BLaER1 treated with 17β-estradiol and CSF1 and Interleukin-3, amounts not matched to agents 10 nM and 100 nM (cell line): ENCODE measurements around the gene TSPO2.

Experiments used
- H3K27ac ChIP-seq, 11 experiments: shearing (Covaris generic); formaldehyde crosslinking; 2 replicates each; pipeline ENCODE4 v1.8.1; 2022
- H3K27me3 ChIP-seq, 11 experiments: shearing (Covaris generic); formaldehyde crosslinking; 2 replicates each; pipeline ENCODE4 v1.8.1; 2022
- H3K36me3 ChIP-seq, 11 experiments: shearing (Covaris generic); formaldehyde crosslinking; 2 replicates each; pipeline ENCODE4 v1.8.1; 2022
- H3K4me1 ChIP-seq, 10 experiments: shearing (Covaris generic); formaldehyde crosslinking; 2 replicates each; pipeline ENCODE4 v1.8.1; 2022
- H3K4me2 ChIP-seq, 11 experiments: shearing (Covaris generic); formaldehyde crosslinking; 2 replicates each; pipeline ENCODE4 v1.8.1; 2022
- H3K4me3 ChIP-seq, 10 experiments: shearing (Covaris generic); formaldehyde crosslinking; 2 replicates each; pipeline ENCODE4 v1.8.1; 2022
- H3K9ac ChIP-seq, 11 experiments: shearing (Covaris generic); formaldehyde crosslinking; 2 replicates each; pipeline ENCODE4 v1.8.1; 2022
- H3K9me3 ChIP-seq, 11 experiments: shearing (Covaris generic); formaldehyde crosslinking; replicated peaks in 1 of 11; 2 replicates each; pipeline ENCODE4 v1.8.1; 2022
- H4K20me1 ChIP-seq, 11 experiments: shearing (Covaris generic); formaldehyde crosslinking; 2 replicates each; pipeline ENCODE4 v1.8.1; 2022
- Cebpa-rat ChIP-seq, 11 experiments: shearing (Covaris generic); IDR thresholded peaks; 2 replicates each; pipeline ENCODE4 v1.8.1; 2022

TSPO2 gene

GRCh38 chr6:41056768-41057490, 14.7 kb downstream of the TSPO2 start:
- no peaks in the 10 kb centered on the region for H3K9me3 ChIP-seq
- 0 out of 22 replicates have a peak overlapping the region, but pooled peaks of 1 of the 11 experiments have one; percentile 3 for H3K27ac ChIP-seq
- H4K20me1 ChIP-seq = no peaks in the 10 kb centered on the region
- peaks cover 19 to 49% (median 44%) of the 10 kb centered on the region in 10 experiments for H3K4me1 ChIP-seq
- 0 out of 22 replicates have a peak overlapping the region, but pooled peaks of 1 of the 11 experiments have one; percentile 83 for H3K4me2 ChIP-seq
- TF ChIP-seq Cebpa-rat (IDR thresholded peaks at IDR 0.05) = no peak
- H3K9ac ChIP-seq = no peak overlapping the region
- peaks cover 0 to 12% (median 4%) of the 10 kb centered on the region in 11 experiments; a peak in 8 of 22 replicates for H3K36me3 ChIP-seq
- no peak overlapping the region for H3K4me3 ChIP-seq
- H3K27me3 ChIP-seq = no peaks in the 10 kb centered on the region

- H3K4me3 ChIP-seq = no peak overlapping the region
- peaks cover 0 to 22% (median 8%) of the 10 kb centered on the region in 11 experiments; a peak in 9 of 22 replicates for H3K36me3 ChIP-seq
- H3K9me3 ChIP-seq = no peaks in the 10 kb centered on the region
- H4K20me1 ChIP-seq = no peaks in the 10 kb centered on the region
- peak overlapping the region in 2 of 11 experiments; percentile 14 to 30; a peak in 3 of 22 replicates for H3K4me2 ChIP-seq
- no peak overlapping the region for H3K27ac ChIP-seq
- H3K27me3 ChIP-seq = no peaks in the 10 kb centered on the region
- H3K9ac ChIP-seq = no peak overlapping the region
- TF ChIP-seq Cebpa-rat (IDR thresholded peaks at IDR 0.05) = no peak
- H3K4me1 ChIP-seq = peaks cover 11 to 32% (median 27%) of the 10 kb centered on the region in 10 experiments
Measured at GRCh38 chr6:41058783-41059181, 16.5 kb downstream of the TSPO2 start.

GRCh38 chr6:41059556-41059955, 17.3 kb downstream of the TSPO2 start:
- H3K4me2 ChIP-seq = no peak overlapping the region
- no peaks in the 10 kb centered on the region for H3K27me3 ChIP-seq
- no peak overlapping the region for H3K27ac ChIP-seq
- H4K20me1 ChIP-seq = no peaks in the 10 kb centered on the region
- no peak for TF ChIP-seq Cebpa-rat (IDR thresholded peaks at IDR 0.05)
- peaks cover 2 to 30% (median 11%) of the 10 kb centered on the region in 11 experiments; a peak in 14 of 22 replicates for H3K36me3 ChIP-seq
- H3K4me3 ChIP-seq = no peak overlapping the region
- H3K9ac ChIP-seq = no peak overlapping the region
- H3K9me3 ChIP-seq = no peaks in the 10 kb centered on the region
- H3K4me1 ChIP-seq = peaks cover 11 to 29% (median 24%) of the 10 kb centered on the region in 10 experiments

GRCh38 chr6:41061196-41061726, 19.0 kb downstream of the TSPO2 start:
- Histone ChIP-seq H3K9ac (no peak overlapping the region), H3K36me3 (peaks cover 11 to 46% (median 25%) of the 10 kb centered on the region in 11 experiments; a peak in 21 of 22 replicates), H3K4me3 (no peak overlapping the region), H3K27ac (no peak overlapping the region), H3K27me3 (no peaks in the 10 kb centered on the region), H3K4me1 (peaks cover 5 to 17% (median 8%) of the 10 kb centered on the region in 10 experiments; a peak in 18 of 20 replicates), H4K20me1 (no peaks in the 10 kb centered on the region; a peak in 1 of 22 replicates), H3K4me2 (no peak overlapping the region), H3K9me3 (no peaks in the 10 kb centered on the region)
- TF ChIP-seq Cebpa-rat (IDR thresholded peaks at IDR 0.05) = no peak

GRCh38 chr6:41062056-41062455, 19.8 kb downstream of the TSPO2 start:
- Histone ChIP-seq H3K9ac (no peak overlapping the region), H3K9me3 (no peaks in the 10 kb centered on the region), H3K36me3 (peaks cover 11 to 48% (median 25%) of the 10 kb centered on the region in 11 experiments; a peak in 21 of 22 replicates), H3K27me3 (no peaks in the 10 kb centered on the region), H3K27ac (no peak overlapping the region), H4K20me1 (no peaks in the 10 kb centered on the region; a peak in 1 of 22 replicates), H3K4me1 (peaks cover 5 to 17% (median 8%) of the 10 kb centered on the region in 10 experiments; a peak in 17 of 20 replicates), H3K4me3 (no peak overlapping the region), H3K4me2 (no peak overlapping the region)
- no peak for TF ChIP-seq Cebpa-rat (IDR thresholded peaks at IDR 0.05)

- Histone ChIP-seq H3K27ac (no peak overlapping the region), H3K9me3 (no peaks in the 10 kb centered on the region), H3K36me3 (peaks cover 11 to 65% (median 34%) of the 10 kb centered on the region in 11 experiments; a peak in 21 of 22 replicates), H3K27me3 (no peaks in the 10 kb centered on the region), H3K4me1 (peaks cover 3 to 9% (median 5%) of the 10 kb centered on the region in 10 experiments; a peak in 15 of 20 replicates), H4K20me1 (no peaks in the 10 kb centered on the region; a peak in 1 of 22 replicates), H3K9ac (0 out of 22 replicates have a peak overlapping the region, but pooled peaks of 1 of the 11 experiments have one; percentile 21), H3K4me3 (no peak overlapping the region), H3K4me2 (peak overlapping the region in 7 of 11 experiments; percentile 6 to 23 (median 19); a peak in 6 of 22 replicates)
- no peak for TF ChIP-seq Cebpa-rat (IDR thresholded peaks at IDR 0.05)
Measured at GRCh38 chr6:41063884-41064285, 21.6 kb downstream of the TSPO2 start.

- Histone ChIP-seq H3K27ac (no peak overlapping the region), H3K4me2 (no peak overlapping the region), H3K9ac (no peak overlapping the region), H3K4me3 (no peak overlapping the region), H3K4me1 (peaks cover 0 to 10% (median 7%) of the 10 kb centered on the region in 10 experiments; a peak in 14 of 20 replicates), H3K27me3 (no peaks in the 10 kb centered on the region), H4K20me1 (no peaks in the 10 kb centered on the region; a peak in 1 of 22 replicates), H3K9me3 (no peaks in the 10 kb centered on the region), H3K36me3 (peaks cover 11 to 73% (median 38%) of the 10 kb centered on the region in 11 experiments; a peak in 21 of 22 replicates)
- TF ChIP-seq Cebpa-rat (IDR thresholded peaks at IDR 0.05) = no peak
Measured at GRCh38 chr6:41064841-41065240, 22.6 kb downstream of the TSPO2 start.

- no peak overlapping the region for H3K4me3 ChIP-seq
- H3K4me2 ChIP-seq = no peak overlapping the region
- peaks cover 11 to 73% (median 38%) of the 10 kb centered on the region in 11 experiments; a peak in 21 of 22 replicates for H3K36me3 ChIP-seq
- no peaks in the 10 kb centered on the region for H3K27me3 ChIP-seq
- no peak overlapping the region for H3K27ac ChIP-seq
- TF ChIP-seq Cebpa-rat (IDR thresholded peaks at IDR 0.05) = no peak
- H3K4me1 ChIP-seq = peaks cover 7 to 18% (median 11%) of the 10 kb centered on the region in 10 experiments
- H3K9ac ChIP-seq = peak overlapping the region in 1 of 11 experiments; percentile 23; a peak in 1 of 22 replicates
- no peaks in the 10 kb centered on the region; a peak in 1 of 22 replicates for H4K20me1 ChIP-seq
- H3K9me3 ChIP-seq = no peaks in the 10 kb centered on the region
Measured at GRCh38 chr6:41065550-41066026, 23.3 kb downstream of the TSPO2 start.

GRCh38 chr6:41066867-41067304, 24.6 kb downstream of the TSPO2 start:
- H4K20me1 ChIP-seq = no peaks in the 10 kb centered on the region; a peak in 1 of 22 replicates
- no peak overlapping the region for H3K4me2 ChIP-seq
- H3K9me3 ChIP-seq = no peaks in the 10 kb centered on the region
- H3K9ac ChIP-seq = no peak overlapping the region
- no peak overlapping the region for H3K4me3 ChIP-seq
- no peaks in the 10 kb centered on the region for H3K27me3 ChIP-seq
- H3K36me3 ChIP-seq = peaks cover 11 to 61% (median 38%) of the 10 kb centered on the region in 11 experiments; a peak in 20 of 22 replicates
- peaks cover 12 to 24% (median 17%) of the 10 kb centered on the region in 10 experiments for H3K4me1 ChIP-seq
- no peak for TF ChIP-seq Cebpa-rat (IDR thresholded peaks at IDR 0.05)
- H3K27ac ChIP-seq = no peak overlapping the region
